Measurements from ENCODE around the gene SMIM9.

SMIM9 gene

DNA sequence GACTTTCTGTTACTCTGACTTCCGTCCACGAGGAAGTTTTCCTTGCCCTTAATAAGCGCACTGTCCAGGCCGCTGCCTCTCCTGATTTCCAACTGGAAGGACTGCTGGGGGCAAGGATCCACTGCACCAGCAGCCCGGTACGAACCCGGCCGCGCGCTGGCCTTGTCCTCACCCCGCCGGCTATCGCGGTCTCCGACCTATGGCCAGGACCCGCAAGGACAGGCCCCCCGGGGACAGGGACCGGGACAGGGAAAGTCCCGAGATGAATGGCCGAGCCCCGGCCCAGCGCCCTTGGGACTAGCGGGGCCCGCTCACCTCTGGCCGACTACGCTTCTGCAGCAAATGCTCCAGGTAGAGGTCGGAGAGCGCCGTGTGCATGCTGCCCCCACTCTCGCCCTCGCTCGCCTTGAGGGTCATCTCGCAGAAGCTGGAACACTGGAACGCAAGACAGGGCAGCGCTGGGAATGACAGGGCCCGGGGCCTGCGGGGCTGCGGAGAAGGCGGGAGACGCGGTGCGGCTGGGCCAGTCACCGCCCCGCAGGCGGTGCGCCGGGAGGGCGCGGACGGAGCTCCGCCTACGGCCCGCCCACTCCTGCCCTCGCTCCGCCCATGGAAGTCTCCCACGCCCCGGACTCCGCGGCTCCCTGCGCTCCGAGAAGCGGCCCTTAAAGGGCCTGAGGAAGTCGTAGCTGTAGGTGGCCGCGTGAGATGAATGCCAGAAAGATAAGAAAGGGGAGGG, 29.3 kb downstream of the SMIM9 start, which contains the start of gene MPP1:
Gene MPP1 (minus strand): TSS at position 529 of the 739 bp plus-strand sequence. CDS start 112 bp downstream, at position 417.
- Histone ChIP-seq H3K9ac (ENCODE audit: low read length) (peak within 1 kb of the TSS; percentile 57; the same call in 1 of the 2 replicates), H3K9me2 (replicated peaks; ENCODE audit: insufficient read depth, low read length) (no peaks in the 10 kb centered on the region), H3K9me3 (replicated peaks; ENCODE audit: insufficient read depth, low read length) (no peaks in the 10 kb centered on the region), H3K4me2 (ENCODE audit: low read depth, low read length) (peak within 1 kb of the TSS; percentile 56), H3K4me3 (ENCODE audit: low read length) (peak within 1 kb of the TSS; percentile 81), H3K27me3 (replicated peaks; ENCODE audit: insufficient read depth, low read length) (no peaks in the 10 kb centered on the region), H3K4me1 (ENCODE audit: low read length) (peaks cover 7% of the 10 kb centered on the region), H3K36me3 (replicated peaks; ENCODE audit: insufficient read depth, low read length) (no peaks in the 10 kb centered on the region), H3K27ac (ENCODE audit: low read length) (no peak within 1 kb of the TSS), H3K79me2 (ENCODE audit: low read length) (peaks cover 29% of the 10 kb centered on the region; the same call in 1 of the 2 replicates), H2AFZ (ENCODE audit: low read length) (peak within 1 kb of the TSS; percentile 84), H3F3A (ENCODE audit: insufficient read depth, low read length) (peaks cover 2% of the 10 kb centered on the region; the same call in 1 of the 2 replicates), H4K20me1 (ENCODE audit: insufficient read depth, low read length) (no peaks in the 10 kb centered on the region)
- DNase-seq: peak; percentile 66
- no peak for TF ChIP-seq CTCF (IDR thresholded peaks at IDR 0.05; ENCODE audit: low read length)
- TF ChIP-seq EZH2phosphoT487 (IDR thresholded peaks at IDR 0.05; ENCODE audit: low read length): no peak
- no peak for TF ChIP-seq EZH2 (optimal IDR thresholded peaks at IDR 0.05; ENCODE audit: low read depth, low read length)

- H3K9ac ChIP-seq (ENCODE audit: low read length): peak overlapping the region; percentile 57; the same call in 1 of the 2 replicates
- H3F3A ChIP-seq (ENCODE audit: insufficient read depth, low read length): no peaks in the 10 kb centered on the region
- H3K27ac ChIP-seq (ENCODE audit: low read length): no peak overlapping the region
- H4K20me1 ChIP-seq (ENCODE audit: insufficient read depth, low read length): no peaks in the 10 kb centered on the region
- H3K9me3 ChIP-seq (replicated peaks; ENCODE audit: insufficient read depth, low read length): no peaks in the 10 kb centered on the region
- H3K27me3 ChIP-seq (replicated peaks; ENCODE audit: insufficient read depth, low read length): no peaks in the 10 kb centered on the region
- no peak for DNase-seq
- no peak for TF ChIP-seq EZH2phosphoT487 (IDR thresholded peaks at IDR 0.05; ENCODE audit: low read length)
- TF ChIP-seq CTCF (IDR thresholded peaks at IDR 0.05; ENCODE audit: low read length): no peak
- no peak for TF ChIP-seq EZH2 (optimal IDR thresholded peaks at IDR 0.05; ENCODE audit: low read depth, low read length)
- peaks cover 3% of the 10 kb centered on the region; the same call in 1 of the 2 replicates for H3K4me1 ChIP-seq (ENCODE audit: low read length)
- H2AFZ ChIP-seq (ENCODE audit: low read length): peak overlapping the region; percentile 84
- H3K36me3 ChIP-seq (replicated peaks; ENCODE audit: insufficient read depth, low read length): no peaks in the 10 kb centered on the region
- H3K4me3 ChIP-seq (ENCODE audit: low read length): peak overlapping the region; percentile 81
- H3K4me2 ChIP-seq (ENCODE audit: low read depth, low read length): peak overlapping the region; percentile 56
- H3K79me2 ChIP-seq (ENCODE audit: low read length): peaks cover 29% of the 10 kb centered on the region; the same call in 1 of the 2 replicates
- H3K9me2 ChIP-seq (replicated peaks; ENCODE audit: insufficient read depth, low read length): no peaks in the 10 kb centered on the region
These were observed 30.1 kb downstream of the SMIM9 start for GRCh38 chrX:154804261-154804956.

GRCh38 chrX:154802947-154803346, 31.5 kb downstream of the SMIM9 start:
- DNase-seq: no peak
- peaks cover 3% of the 10 kb centered on the region; the same call in 1 of the 2 replicates for H3K4me1 ChIP-seq (ENCODE audit: low read length)
- H3K27ac ChIP-seq (ENCODE audit: low read length): no peak overlapping the region

More at GRCh38 chrX:154802947-154803346, 31.5 kb downstream of the SMIM9 start:
- no peak overlapping the region for H3K4me3 ChIP-seq (ENCODE audit: low read length)
- peaks cover 29% of the 10 kb centered on the region; the same call in 1 of the 2 replicates for H3K79me2 ChIP-seq (ENCODE audit: low read length)
- H3K9me2 ChIP-seq (replicated peaks; ENCODE audit: insufficient read depth, low read length): no peaks in the 10 kb centered on the region
- no peaks in the 10 kb centered on the region for H3K36me3 ChIP-seq (replicated peaks; ENCODE audit: insufficient read depth, low read length)
- no peak overlapping the region for H3K9ac ChIP-seq (ENCODE audit: low read length)
- no peaks in the 10 kb centered on the region for H3K27me3 ChIP-seq (replicated peaks; ENCODE audit: insufficient read depth, low read length)
- H2AFZ ChIP-seq (ENCODE audit: low read length): no peak overlapping the region
- no peaks in the 10 kb centered on the region for H3F3A ChIP-seq (ENCODE audit: insufficient read depth, low read length)
- H4K20me1 ChIP-seq (ENCODE audit: insufficient read depth, low read length): no peaks in the 10 kb centered on the region
- no peaks in the 10 kb centered on the region for H3K9me3 ChIP-seq (replicated peaks; ENCODE audit: insufficient read depth, low read length)
- H3K4me2 ChIP-seq (ENCODE audit: low read depth, low read length): no peak overlapping the region
- no peak for TF ChIP-seq EZH2phosphoT487 (IDR thresholded peaks at IDR 0.05; ENCODE audit: low read length)
- no peak for TF ChIP-seq CTCF (IDR thresholded peaks at IDR 0.05; ENCODE audit: low read length)
- no peak for TF ChIP-seq EZH2 (optimal IDR thresholded peaks at IDR 0.05; ENCODE audit: low read depth, low read length)

Measured in MM.1S (cell line).